H1 (cell line): ENCODE measurements around the gene CBX2.

Experiments
- CEBPB ChIP-seq: IDR thresholded peaks from 2 replicates; pipeline ENCODE4 v1.6.1; 2012; ENCODE audit warnings: low read depth, low read length
- CTCF ChIP-seq, 3 experiments: IDR thresholded peaks; 1 replicate in 2 of 3; 2 replicates in 1 of 3; pipeline versions ENCODE4 v1.5.1 to v1.6.1; 2011; ENCODE audit warnings: low read length in 3 of 3, mild to moderate bottlenecking in 3 of 3, inconsistent platforms in 2 of 3, low read depth in 1 of 3, moderate library complexity in 1 of 3; ENCODE audit not compliant: insufficient read depth in 1 of 3; ENCODE audit errors: control extremely low read depth in 1 of 3
- HDAC2 ChIP-seq, 2 experiments: fragments of 300-600 bp in 1 of 2; sonication (generic) in 1 of 2; IDR thresholded peaks; 2 replicates each; pipeline ENCODE4 v1.6.1; 2011 to 2012; ENCODE audit warnings: low read depth in 2 of 2, low read length in 2 of 2, mild to moderate bottlenecking in 2 of 2, moderate library complexity in 2 of 2, borderline replicate concordance in 1 of 2, inconsistent platforms in 1 of 2
- JUN ChIP-seq: IDR thresholded peaks from 2 replicates; pipeline ENCODE4 v1.6.1; 2011; ENCODE audit warnings: low read depth, mild to moderate bottlenecking, improper control_type of control experiment, low read length
- MAX ChIP-seq: IDR thresholded peaks from 2 replicates; pipeline ENCODE4 v1.6.1; 2012; ENCODE audit warnings: inconsistent platforms
- RAD21 ChIP-seq, 2 experiments: IDR thresholded peaks in 1 of 2; conservative IDR thresholded peaks in 1 of 2; 2 replicates each; pipeline ENCODE4 v1.6.1; 2011; ENCODE audit warnings: low read depth in 2 of 2, low read length in 2 of 2, improper control_type of control experiment in 1 of 2, inconsistent platforms in 1 of 2, mild to moderate bottlenecking in 1 of 2, moderate library complexity in 1 of 2
- RNF2 ChIP-seq: fragments of 200-900, 300-1000 bp; sonication (generic); IDR thresholded peaks from 2 replicates; pipeline ENCODE4 v1.7.1; 2016; ENCODE audit warnings: borderline replicate concordance, low read depth, mild to moderate bottlenecking, antibody characterized with exemption, low read length; ENCODE audit not compliant: poor library complexity, severe bottlenecking; ENCODE audit errors: missing control alignments
- SIN3A ChIP-seq, 2 experiments: IDR thresholded peaks in 1 of 2; conservative IDR thresholded peaks in 1 of 2; 2 replicates each; pipeline ENCODE4 v1.6.1; 2011 to 2012; ENCODE audit warnings: low read length in 2 of 2, improper control_type of control experiment in 1 of 2, low read depth in 1 of 2, mild to moderate bottlenecking in 1 of 2
- SP1 ChIP-seq: IDR thresholded peaks from 2 replicates; pipeline ENCODE4 v1.6.1; 2011; ENCODE audit warnings: low read depth, low read length
- TBP ChIP-seq: IDR thresholded peaks from 2 replicates; pipeline ENCODE4 v1.6.1; 2011; ENCODE audit warnings: low read depth, low read length, improper control_type of control experiment

DNA sequence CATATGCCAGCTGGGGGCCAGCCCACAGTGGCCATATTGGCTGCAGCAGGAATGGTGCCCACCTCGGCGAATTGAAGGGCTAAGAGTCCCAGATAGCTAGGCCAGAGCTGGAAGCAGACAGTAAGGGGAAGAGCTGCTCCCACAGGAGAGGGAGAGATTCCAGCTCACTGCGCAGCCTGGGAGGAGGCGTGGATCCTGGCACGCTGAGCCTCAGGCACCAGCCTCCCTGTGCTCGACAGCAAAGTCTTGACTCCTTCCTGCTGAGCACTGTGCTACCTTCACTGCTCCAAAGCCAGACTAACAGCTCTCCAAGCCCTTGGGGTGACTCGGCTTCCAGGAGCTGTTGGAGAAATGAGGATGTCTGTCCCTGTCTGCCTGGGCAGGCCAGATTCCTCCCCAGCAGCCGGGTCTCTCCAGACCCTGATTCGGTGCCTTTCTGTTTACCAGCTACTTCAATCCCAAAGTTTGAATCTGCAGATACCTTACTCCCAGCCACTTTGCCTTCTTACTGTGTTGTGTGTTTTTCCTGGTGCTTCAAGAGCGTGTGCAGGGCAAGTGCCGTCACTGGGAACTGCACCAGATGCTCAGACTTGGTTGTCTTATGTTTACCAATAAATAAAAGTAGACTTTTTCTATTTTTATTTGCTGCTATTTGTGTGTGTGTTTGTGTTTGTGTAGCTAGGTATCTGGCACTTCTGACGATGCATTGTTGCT lies 9.1 kb downstream of the CBX2 start:
- TF ChIP-seq MAX = no peak
- TF ChIP-seq RNF2 = no peak
- TF ChIP-seq CTCF (IDR thresholded peaks at IDR 0.05; ENCODE audit: control extremely low read depth in 1 of 3, insufficient read depth in 1 of 3, low read depth in 1 of 3, low read length in 3 of 3) = no peak
- no peak for TF ChIP-seq TBP
- no peak for TF ChIP-seq SIN3A (conservative IDR thresholded peaks at IDR 0.05 in 1 of 2, IDR thresholded peaks at IDR 0.05 in 1 of 2; ENCODE audit: low read depth in 1 of 2, low read length in 2 of 2)
- TF ChIP-seq CEBPB = no peak
- TF ChIP-seq JUN = no peak
- no peak for TF ChIP-seq SP1
- no peak for TF ChIP-seq HDAC2 (IDR thresholded peaks at IDR 0.05; ENCODE audit: borderline replicate concordance in 1 of 2, low read depth in 2 of 2, low read length in 2 of 2)
- no peak for TF ChIP-seq RAD21 (IDR thresholded peaks at IDR 0.05 in 1 of 2, conservative IDR thresholded peaks at IDR 0.05 in 1 of 2; ENCODE audit: low read depth in 2 of 2, low read length in 2 of 2)
